Epithelial cell of proximal tubule (primary cell): ENCODE measurements around the gene SETD5. TPM values are rescaled to one million over a fixed set of nuclear protein-coding genes. Genes with fewer than 3 reads are reported as not detected.

Experiments used
- DNase-seq: peaks from one replicate; pipeline ENCODE4 v3.0.0-alpha.2; 2011; ENCODE audit warnings: low read depth
- H3K4me3 ChIP-seq: 2 replicates; pipeline ENCODE4 v1.5.1; 2011; ENCODE audit warnings: low read depth, mild to moderate bottlenecking, low read length
- CTCF ChIP-seq: conservative IDR thresholded peaks from 2 replicates; pipeline ENCODE4 v1.5.1; 2012; ENCODE audit warnings: low read depth, mild to moderate bottlenecking, low read length
- total RNA-seq: library from RNA; depleted of rRNA; stranded (reverse); fragments of >200 nt; gene quantifications from 2 replicates; pipeline ENCODE4 v1.2.3, GENCODE V29; 2015

SETD5 gene
- total RNA-seq, 1 donor from 2014 or later, result 41.1 TPM

GRCh38 chr3:9498781-9499180 is 101.4 kb downstream of the SETD5 start:
- no peak for TF ChIP-seq CTCF
- H3K4me3 ChIP-seq, result no peak overlapping the region
- no peak for DNase-seq

- no peak for TF ChIP-seq CTCF
- no peak for DNase-seq
- peak overlapping the region; percentile 19 for H3K4me3 ChIP-seq
Measured at GRCh38 chr3:9499455-9500107, 102.2 kb downstream of the SETD5 start.

- TF ChIP-seq CTCF, result peak; percentile 81
- no peak for DNase-seq
- peak overlapping the region; percentile 19 for H3K4me3 ChIP-seq
Measured at GRCh38 chr3:9500108-9501050, 103.0 kb downstream of the SETD5 start.

- H3K4me3 ChIP-seq, result no peak overlapping the region
- TF ChIP-seq CTCF, result no peak
- no peak for DNase-seq
Measured at GRCh38 chr3:9501226-9501625, 103.8 kb downstream of the SETD5 start.

GRCh38 chr3:9503283-9503682 is 105.9 kb downstream of the SETD5 start:
- DNase-seq, result peak; percentile 10
- peak; percentile 93 for TF ChIP-seq CTCF
- no peak overlapping the region for H3K4me3 ChIP-seq

GRCh38 chr3:9507586-9508578 is 110.5 kb downstream of the SETD5 start:
- no peak for TF ChIP-seq CTCF
- no peak overlapping the region for H3K4me3 ChIP-seq
- DNase-seq, result no peak
